ENCODE data around the gene A1CF. TPM values are rescaled to one million over a fixed set of nuclear protein-coding genes. Genes with fewer than 3 reads are reported as not detected.

A1CF gene
- total and polyA plus RNA-seq, 10 of the 15 experiments (the other 5 are each of a cell fraction or from before 2014, with no cell fraction given) = 0.10 TPM; not detected in 9

DNA sequence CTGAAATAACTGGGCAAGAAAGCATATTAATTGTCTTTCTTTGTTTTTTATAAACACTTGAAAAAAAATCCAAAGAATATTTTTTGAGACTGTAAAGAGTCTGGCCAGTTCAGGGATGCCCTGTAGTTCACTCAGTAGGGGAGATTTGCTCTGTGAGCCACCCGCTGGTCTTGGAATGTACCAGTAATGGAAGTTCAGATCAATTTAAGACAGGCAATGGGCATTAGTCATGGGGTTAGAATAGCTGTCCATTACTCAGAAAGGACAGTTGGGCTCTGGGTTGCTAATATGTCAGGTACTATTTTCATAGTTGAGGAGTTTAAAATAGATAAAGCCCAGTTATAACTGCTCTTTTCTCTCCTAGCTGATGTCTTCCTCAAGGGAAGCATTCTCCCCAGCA is 38.7 kb downstream of the A1CF start:
- Histone ChIP-seq H3K9me3 (replicated peaks; ENCODE audit: control insufficient read depth, insufficient read depth, low read length) (no peaks in the 10 kb centered on the region), H3K36me3 (ENCODE audit: control insufficient read depth in 2 of 2, insufficient read depth in 2 of 2, low read length in 1 of 2) (no peaks in the 10 kb centered on the region), H3K79me2 (ENCODE audit: control insufficient read depth, insufficient read depth, low read length) (no peaks in the 10 kb centered on the region), H3K4me2 (ENCODE audit: control insufficient read depth, insufficient read depth) (no peak overlapping the region), H3K4me1 (ENCODE audit: control insufficient read depth, insufficient read depth, low read length) (no peaks in the 10 kb centered on the region), H3K27ac (ENCODE audit: control insufficient read depth, insufficient read depth) (no peak overlapping the region), H3K27me3 (replicated peaks in 1 of 2; ENCODE audit: control insufficient read depth in 2 of 2, insufficient read depth in 2 of 2, low read length in 1 of 2) (no peaks in the 10 kb centered on the region), H4K20me1 (ENCODE audit: control insufficient read depth, insufficient read depth) (no peaks in the 10 kb centered on the region), H3K9ac (ENCODE audit: control insufficient read depth, insufficient read depth, low read length) (no peak overlapping the region), H2AFZ (ENCODE audit: control insufficient read depth, low read depth, low read length) (no peak overlapping the region), H3K4me3 (no peak overlapping the region)
- CTCF ChIA-PET = no interaction called here
- SMC1A ChIA-PET (ENCODE audit: uncharacterized antibody, unreplicated experiment) = no interaction called here
- RAD21 ChIA-PET (ENCODE audit: unreplicated experiment) = no interaction called here
- TF ChIP-seq PML (IDR thresholded peaks at IDR 0.05; ENCODE audit: low read length) = no peak
- TF ChIP-seq GABPA (IDR thresholded peaks at IDR 0.05; ENCODE audit: low read depth) = no peak
- no peak for TF ChIP-seq PKNOX1 (IDR thresholded peaks at IDR 0.05)
- no peak for TF ChIP-seq ZSCAN29 (IDR thresholded peaks at IDR 0.05)
- no peak for TF ChIP-seq NFXL1 (IDR thresholded peaks at IDR 0.05; ENCODE audit: borderline replicate concordance)
- TF ChIP-seq TAF1 (IDR thresholded peaks at IDR 0.05; ENCODE audit: borderline replicate concordance, low read depth, low read length) = no peak
- TF ChIP-seq POU2F2 (IDR thresholded peaks at IDR 0.05; ENCODE audit: borderline replicate concordance, low read depth, low read length) = no peak
- TF ChIP-seq, protein P1, sequence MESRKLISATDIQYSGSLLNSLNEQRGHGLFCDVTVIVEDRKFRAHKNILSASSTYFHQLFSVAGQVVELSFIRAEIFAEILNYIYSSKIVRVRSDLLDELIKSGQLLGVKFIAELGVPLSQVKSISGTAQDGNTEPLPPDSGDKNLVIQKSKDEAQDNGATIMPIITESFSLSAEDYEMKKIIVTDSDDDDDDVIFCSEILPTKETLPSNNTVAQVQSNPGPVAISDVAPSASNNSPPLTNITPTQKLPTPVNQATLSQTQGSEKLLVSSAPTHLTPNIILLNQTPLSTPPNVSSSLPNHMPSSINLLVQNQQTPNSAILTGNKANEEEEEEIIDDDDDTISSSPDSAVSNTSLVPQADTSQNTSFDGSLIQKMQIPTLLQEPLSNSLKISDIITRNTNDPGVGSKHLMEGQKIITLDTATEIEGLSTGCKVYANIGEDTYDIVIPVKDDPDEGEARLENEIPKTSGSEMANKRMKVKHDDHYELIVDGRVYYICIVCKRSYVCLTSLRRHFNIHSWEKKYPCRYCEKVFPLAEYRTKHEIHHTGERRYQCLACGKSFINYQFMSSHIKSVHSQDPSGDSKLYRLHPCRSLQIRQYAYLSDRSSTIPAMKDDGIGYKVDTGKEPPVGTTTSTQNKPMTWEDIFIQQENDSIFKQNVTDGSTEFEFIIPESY (IDR thresholded peaks at IDR 0.05) = no peak
- intact Hi-C loops (cut with micrococcal nuclease; ENCODE audit: unreplicated experiment) (no loop called here), in situ Hi-C loops (cut with MboI) (no loop called here)
- POLR2A ChIA-PET = no interaction called here
- no peak for DNase-seq (ENCODE audit: low read depth, low spot score)
- 52% methylated on average over 1 of the region's 1 CpG for WGBS (ENCODE audit: insufficient coverage, insufficient replicate concordance, low lambda C conversion rate, missing lambda C conversion rate)
- no TSS peak for BruUV-seq (replicated peaks)
- no peak for FAIRE-seq
- no peak for ATAC-seq

All from GM12878 (cell line).